GM12864 (cell line): ENCODE data around the gene FAM174B.

Experiments used
- DNase-seq: peaks from one replicate; pipeline ENCODE4 v3.0.0-alpha.2; 2011; ENCODE audit warnings: low read depth
- H3K4me3 ChIP-seq: 2 replicates; pipeline ENCODE4 v1.5.1; 2011; ENCODE audit warnings: mild to moderate bottlenecking, low read depth, low read length, control low read depth
- CTCF ChIP-seq: IDR thresholded peaks from 2 replicates; pipeline ENCODE4 v1.5.1; 2011; ENCODE audit warnings: low read depth, mild to moderate bottlenecking, moderate library complexity, low read length, control low read depth, inconsistent platforms; ENCODE audit errors: missing control alignments

Gene FAM174B

GRCh38 chr15:92595506-92596381 lies 59.8 kb downstream of the FAM174B start:
- TF ChIP-seq CTCF = no peak
- DNase-seq = no peak
- H3K4me3 ChIP-seq = no peak overlapping the region

- no peak for DNase-seq
- no peak for TF ChIP-seq CTCF
- no peak overlapping the region for H3K4me3 ChIP-seq
These were observed 64.3 kb downstream of the FAM174B start for GRCh38 chr15:92591275-92591674.

GRCh38 chr15:92586966-92587365 lies 68.6 kb downstream of the FAM174B start:
- no peak for DNase-seq
- H3K4me3 ChIP-seq = no peak overlapping the region
- TF ChIP-seq CTCF = no peak

- no peak for TF ChIP-seq CTCF
- no peak for DNase-seq
- no peak overlapping the region for H3K4me3 ChIP-seq
These were observed 69.1 kb downstream of the FAM174B start for GRCh38 chr15:92586383-92586942.

- no peak for TF ChIP-seq CTCF
- DNase-seq = no peak
- H3K4me3 ChIP-seq = no peak overlapping the region
These were observed 71.5 kb downstream of the FAM174B start for GRCh38 chr15:92584105-92584504.

GRCh38 chr15:92583096-92584034 lies 72.2 kb downstream of the FAM174B start:
- DNase-seq = no peak
- H3K4me3 ChIP-seq = no peak overlapping the region
- TF ChIP-seq CTCF = no peak
